GM18511 (cell line): ENCODE results near the gene RAPGEF4.

ENCODE experiments used
- ATAC-seq: cut with Tn5 transposase; IDR thresholded peaks from one replicate; pipeline ENCODE4 v1.9.1; 2021; ENCODE audit warnings: mild to moderate bottlenecking, moderate library complexity; ENCODE audit not compliant: unreplicated experiment

RAPGEF4 gene

GRCh38 chr2:172962082-172962481 lies 226.4 kb downstream of the RAPGEF4 start:
- no peak for ATAC-seq

GRCh38 chr2:172962824-172963223 lies 227.2 kb downstream of the RAPGEF4 start:
- ATAC-seq = no peak

- ATAC-seq = no peak
Measured at GRCh38 chr2:172964511-172965139, 229.0 kb downstream of the RAPGEF4 start.

GRCh38 chr2:172965433-172966212 lies 230.0 kb downstream of the RAPGEF4 start:
- ATAC-seq = no peak

- ATAC-seq = no peak
Measured at GRCh38 chr2:172967036-172967982, 231.7 kb downstream of the RAPGEF4 start.

GRCh38 chr2:172968061-172968469 lies 232.4 kb downstream of the RAPGEF4 start:
- no peak for ATAC-seq

- ATAC-seq = no peak
Measured at GRCh38 chr2:172969166-172969565, 233.5 kb downstream of the RAPGEF4 start.

- no peak for ATAC-seq
Measured at GRCh38 chr2:172969609-172970008, 234.0 kb downstream of the RAPGEF4 start.

GRCh38 chr2:172970660-172971059 lies 235.0 kb downstream of the RAPGEF4 start:
- ATAC-seq = no peak

- ATAC-seq = no peak
Measured at GRCh38 chr2:172972005-172972619, 236.5 kb downstream of the RAPGEF4 start.

- no peak for ATAC-seq
Measured at GRCh38 chr2:172974762-172975161, 239.1 kb downstream of the RAPGEF4 start.

- no peak for ATAC-seq
Measured at GRCh38 chr2:172976116-172976515, 240.5 kb downstream of the RAPGEF4 start.

GRCh38 chr2:172976816-172977215 lies 241.2 kb downstream of the RAPGEF4 start:
- ATAC-seq = no peak

- ATAC-seq = no peak
Measured at GRCh38 chr2:172977270-172978062, 241.8 kb downstream of the RAPGEF4 start.

GRCh38 chr2:172978063-172978383 lies 242.4 kb downstream of the RAPGEF4 start:
- no peak for ATAC-seq

GRCh38 chr2:172985139-172985892 lies 249.7 kb downstream of the RAPGEF4 start:
- no peak for ATAC-seq

- no peak for ATAC-seq
Measured at GRCh38 chr2:172986040-172986439, 250.4 kb downstream of the RAPGEF4 start.

GRCh38 chr2:172988728-172989127 lies 253.1 kb downstream of the RAPGEF4 start:
- ATAC-seq = no peak

- no peak for ATAC-seq
Measured at GRCh38 chr2:172991031-172991430, 255.4 kb downstream of the RAPGEF4 start.

GRCh38 chr2:172993139-172993538 lies 257.5 kb downstream of the RAPGEF4 start:
- ATAC-seq = no peak
